A673 (cell line): Measurements from ENCODE around the gene SPATA2L. TPM values are rescaled to one million over a fixed set of nuclear protein-coding genes. Genes with fewer than 3 reads are reported as not detected.

Experiments used
- BruUV-seq: library from RNA; stranded (reverse); fragments of 400-500 nt; replicated peaks from 2 replicates; lab custom pipeline; 2021; lab: Mats Ljungman, UMichigan
- CTCF ChIA-PET: fragments of 300-600 bp; sonication (Branson Sonifier 250); formaldehyde crosslinking; loops from one replicate; lab custom pipeline; 2022; ENCODE audit warnings: antibody characterized with exemption; lab: Charles Lee
- POLR2A ChIA-PET: fragments of 300-600 bp; sonication (Branson Sonifier 250); formaldehyde crosslinking; loops from one replicate; lab custom pipeline; 2022; ENCODE audit warnings: antibody characterized with exemption; ENCODE audit not compliant: low non-redundant PET; lab: Charles Lee
- DNase-seq: peaks from one replicate; pipeline ENCODE4 v3.0.0-alpha.2; 2015; ENCODE audit warnings: low spot score
- H3K27ac ChIP-seq: fragments of 200-600 bp; sonication (generic); 2 replicates; pipeline ENCODE4 v1.5.1; 2016; ENCODE audit warnings: mixed run types, low read depth, mild to moderate bottlenecking, mixed read lengths, antibody characterized with exemption, low read length; ENCODE audit not compliant: poor library complexity, severe bottlenecking
- H3K27me3 ChIP-seq: fragments of 200-600 bp; sonication (generic); replicated peaks from 2 replicates; pipeline ENCODE4 v1.6.1; 2017; ENCODE audit warnings: mixed run types, low read depth, mild to moderate bottlenecking, mixed read lengths, antibody characterized with exemption, low read length; ENCODE audit not compliant: insufficient read depth, poor library complexity
- H3K36me3 ChIP-seq: fragments of 200-600 bp; sonication (generic); 2 replicates; pipeline ENCODE4 v1.6.1; 2016; ENCODE audit warnings: mixed run types, mild to moderate bottlenecking, mixed read lengths, antibody characterized with exemption, low read length; ENCODE audit not compliant: insufficient read depth, poor library complexity, severe bottlenecking
- H3K4me1 ChIP-seq: fragments of 200-600 bp; sonication (generic); 2 replicates; pipeline ENCODE4 v1.6.1; 2017; ENCODE audit warnings: mixed run types, mild to moderate bottlenecking, mixed read lengths, antibody characterized with exemption, low read length; ENCODE audit not compliant: insufficient read depth, poor library complexity, severe bottlenecking
- H3K4me3 ChIP-seq: fragments of 200-600 bp; sonication (generic); 2 replicates; pipeline ENCODE4 v1.5.1; 2016; ENCODE audit warnings: low read depth, mixed run types, mild to moderate bottlenecking, mixed read lengths, low read length; ENCODE audit not compliant: poor library complexity, severe bottlenecking
- H3K9me3 ChIP-seq: fragments of 200-600 bp; sonication (generic); 2 replicates; pipeline ENCODE4 v1.6.1; 2016; ENCODE audit warnings: mixed run types, low read depth, mild to moderate bottlenecking, mixed read lengths, antibody characterized with exemption, low read length; ENCODE audit not compliant: poor library complexity, severe bottlenecking
- EZH2 ChIP-seq: fragments of 200-600 bp; sonication (generic); IDR thresholded peaks from 2 replicates; pipeline ENCODE4 v1.6.1; 2017; ENCODE audit warnings: borderline replicate concordance, low read depth, mild to moderate bottlenecking, mixed read lengths, antibody characterized with exemption, low read length; ENCODE audit not compliant: poor library complexity, severe bottlenecking
- intact Hi-C: fragments of 100-400 bp; cut with micrococcal nuclease; formaldehyde crosslinking; loops from one replicate; pipeline ENCODE4 v1.10.0; 2022; ENCODE audit not compliant: unreplicated experiment
- total RNA-seq: library from RNA; stranded (reverse); gene quantifications from 2 replicates; pipeline ENCODE4 v1.2.3, GENCODE V29; 2021
- TF ChIP-seq, protein P1 (sequence below): fragments of 300-800, 200-600 bp; sonication (generic); conservative IDR thresholded peaks from 2 replicates; pipeline ENCODE4 v1.5.1; 2017; ENCODE audit warnings: low read depth, mild to moderate bottlenecking, antibody characterized with exemption, low read length, moderate library complexity, mixed read lengths

The SPATA2L gene
- total RNA-seq, 1 experiment from 2014 or later, result 19.1 TPM

DNA sequence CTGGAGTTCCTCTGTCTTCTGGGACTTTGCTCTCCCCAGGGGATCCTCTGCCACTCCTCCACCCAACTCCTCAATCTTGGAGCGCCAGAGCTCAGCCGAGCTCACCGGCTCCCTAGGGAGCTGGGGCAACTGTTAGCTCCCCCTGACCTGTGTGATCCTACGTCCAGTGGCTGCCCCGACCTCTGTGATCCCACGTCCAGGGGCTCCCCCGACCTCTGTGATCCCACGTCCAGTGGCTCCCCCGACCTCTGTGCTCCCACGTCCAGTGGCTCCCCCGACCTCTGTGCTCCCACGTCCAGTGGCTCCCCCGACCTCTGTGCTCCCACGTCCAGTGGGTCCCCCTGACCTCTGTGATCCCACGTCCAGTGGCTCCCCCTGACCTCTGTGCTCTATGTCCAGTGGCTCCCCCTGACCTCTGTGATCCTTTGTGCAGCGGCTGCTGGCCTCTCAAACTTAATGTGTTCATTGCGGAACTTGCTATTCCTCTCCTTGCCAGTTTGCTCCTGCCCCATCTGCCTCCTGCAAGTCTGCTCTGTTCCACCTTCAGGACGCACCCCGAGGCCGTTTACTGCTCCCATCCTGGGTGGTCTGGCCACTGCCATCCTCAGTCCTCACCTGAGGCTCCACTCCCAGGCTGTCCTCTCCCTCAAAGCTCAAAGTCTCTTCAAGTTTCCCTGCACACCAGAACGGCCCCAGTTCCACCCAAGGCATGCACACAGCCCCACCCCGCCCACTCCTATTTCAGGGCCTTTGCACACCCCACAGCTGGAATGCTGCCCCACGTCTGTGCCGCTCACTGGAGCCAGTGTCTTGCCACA lies 16.4 kb upstream of the SPATA2L start:
- intact Hi-C loops, result no loop called here
- no peak overlapping the region for H3K4me3 ChIP-seq
- no TSS peak for BruUV-seq
- POLR2A ChIA-PET, result no interaction called here
- CTCF ChIA-PET, result no interaction called here
- H3K27ac ChIP-seq, result no peak overlapping the region
- TF ChIP-seq, protein P1, sequence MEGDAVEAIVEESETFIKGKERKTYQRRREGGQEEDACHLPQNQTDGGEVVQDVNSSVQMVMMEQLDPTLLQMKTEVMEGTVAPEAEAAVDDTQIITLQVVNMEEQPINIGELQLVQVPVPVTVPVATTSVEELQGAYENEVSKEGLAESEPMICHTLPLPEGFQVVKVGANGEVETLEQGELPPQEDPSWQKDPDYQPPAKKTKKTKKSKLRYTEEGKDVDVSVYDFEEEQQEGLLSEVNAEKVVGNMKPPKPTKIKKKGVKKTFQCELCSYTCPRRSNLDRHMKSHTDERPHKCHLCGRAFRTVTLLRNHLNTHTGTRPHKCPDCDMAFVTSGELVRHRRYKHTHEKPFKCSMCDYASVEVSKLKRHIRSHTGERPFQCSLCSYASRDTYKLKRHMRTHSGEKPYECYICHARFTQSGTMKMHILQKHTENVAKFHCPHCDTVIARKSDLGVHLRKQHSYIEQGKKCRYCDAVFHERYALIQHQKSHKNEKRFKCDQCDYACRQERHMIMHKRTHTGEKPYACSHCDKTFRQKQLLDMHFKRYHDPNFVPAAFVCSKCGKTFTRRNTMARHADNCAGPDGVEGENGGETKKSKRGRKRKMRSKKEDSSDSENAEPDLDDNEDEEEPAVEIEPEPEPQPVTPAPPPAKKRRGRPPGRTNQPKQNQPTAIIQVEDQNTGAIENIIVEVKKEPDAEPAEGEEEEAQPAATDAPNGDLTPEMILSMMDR, result no peak
- TF ChIP-seq EZH2, result no peak
- DNase-seq, result no peak
- peaks cover 27% of the 10 kb centered on the region for H3K36me3 ChIP-seq
- H3K4me1 ChIP-seq, result peaks cover 8% of the 10 kb centered on the region
- H3K27me3 ChIP-seq, result no peaks in the 10 kb centered on the region
- no peaks in the 10 kb centered on the region for H3K9me3 ChIP-seq

DNA sequence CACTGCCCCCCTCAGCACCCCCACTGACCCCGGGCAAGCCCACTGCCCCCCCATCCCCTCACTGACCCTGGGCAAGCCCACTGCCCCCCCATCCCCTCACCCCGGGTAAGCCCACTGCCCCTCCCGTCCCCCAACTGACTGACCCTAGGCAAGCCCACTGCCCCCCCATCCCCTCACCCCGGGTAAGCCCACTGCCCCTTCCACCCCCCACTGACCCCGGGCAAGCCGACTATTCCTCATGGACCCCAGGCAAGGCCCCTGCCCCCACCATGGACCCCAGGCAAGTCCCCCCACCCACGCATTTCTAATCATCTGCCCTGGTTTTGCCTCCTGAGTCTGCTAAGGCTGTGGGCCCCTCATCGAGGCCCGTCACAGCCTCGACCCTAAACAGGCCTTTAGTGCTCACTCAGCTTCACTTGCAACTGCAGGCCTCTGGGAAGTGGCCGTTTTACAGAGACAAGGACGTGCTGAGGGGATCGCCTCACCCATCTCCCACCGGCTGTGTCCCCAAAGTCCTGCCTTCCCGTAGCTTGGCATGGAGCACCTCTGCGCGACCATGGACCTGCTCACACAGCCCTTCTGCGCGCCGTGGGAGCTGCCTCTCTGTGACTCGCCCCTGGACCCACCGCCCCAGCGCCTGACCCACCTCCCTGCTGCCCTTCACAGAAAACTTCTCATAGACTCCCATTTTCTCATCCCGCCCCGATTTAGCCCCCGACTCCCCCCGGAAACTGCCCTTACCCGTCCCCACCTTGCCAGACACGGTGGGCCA lies 15.6 kb upstream of the SPATA2L start:
- Histone ChIP-seq H3K27me3 (no peaks in the 10 kb centered on the region), H3K4me1 (peaks cover 10% of the 10 kb centered on the region), H3K4me3 (no peak overlapping the region), H3K27ac (no peak overlapping the region), H3K36me3 (peaks cover 27% of the 10 kb centered on the region), H3K9me3 (no peaks in the 10 kb centered on the region)
- TF ChIP-seq, protein P1, result no peak
- TF ChIP-seq EZH2, result no peak
- ChIA-PET POLR2A (no interaction called here), CTCF (no interaction called here)
- no peak for DNase-seq
- BruUV-seq, result no TSS peak
- intact Hi-C loops, result no loop called here

DNA sequence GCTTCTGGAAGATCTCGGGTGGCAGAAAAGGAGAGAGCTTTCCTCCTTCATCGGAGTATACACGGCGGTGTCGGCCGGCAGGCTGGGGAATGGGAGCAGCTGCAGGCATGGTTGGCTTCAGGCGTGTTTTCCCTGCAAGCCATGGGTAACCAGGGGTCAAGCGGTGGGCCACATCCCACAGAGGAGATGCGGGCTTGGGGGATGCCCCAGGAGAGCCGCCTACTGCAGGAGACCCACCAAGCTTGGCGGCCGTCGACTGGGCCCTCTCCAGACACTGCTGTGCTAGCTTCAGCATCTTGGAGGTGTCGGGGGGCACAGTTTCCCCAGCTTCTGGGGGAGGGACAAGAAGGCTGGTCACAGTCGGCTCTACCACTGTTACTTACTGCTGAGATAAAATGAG lies 15.0 kb upstream of the SPATA2L start:
- no peaks in the 10 kb centered on the region for H3K9me3 ChIP-seq
- no peak overlapping the region for H3K27ac ChIP-seq
- CTCF ChIA-PET, result no interaction called here
- peaks cover 27% of the 10 kb centered on the region for H3K36me3 ChIP-seq
- no peak for DNase-seq
- POLR2A ChIA-PET, result interaction anchor here (0.7 kb wide), 1 partner anchor 10 kb away, joined by 3 read pairs; no protein-coding TSS in a partner anchor
- H3K4me1 ChIP-seq, result peaks cover 10% of the 10 kb centered on the region
- no peaks in the 10 kb centered on the region for H3K27me3 ChIP-seq
- no peak overlapping the region for H3K4me3 ChIP-seq
- no TSS peak for BruUV-seq
- intact Hi-C loops, result no loop called here
- no peak for TF ChIP-seq EZH2
- TF ChIP-seq, protein P1, result no peak
